PC-3 (cell line): Measurements from ENCODE around the gene SDHAF4.

Experiments
- EZH2 ChIP-seq: fragments of 300-600 bp; sonication (generic); IDR thresholded peaks from one replicate; pipeline ENCODE4 v1.6.1; 2017; ENCODE audit warnings: antibody characterized with exemption, mild to moderate bottlenecking, low read length; ENCODE audit not compliant: unreplicated experiment
- EZH2phosphoT487 ChIP-seq: fragments of 300-600 bp; sonication (generic); IDR thresholded peaks from 2 replicates; pipeline ENCODE4 v1.6.1; 2018; ENCODE audit warnings: mild to moderate bottlenecking, antibody characterized with exemption, low read length, borderline replicate concordance
- TF ChIP-seq, protein P1 (sequence below): fragments of 300-600 bp; sonication (generic); conservative IDR thresholded peaks from 2 replicates; pipeline ENCODE4 v1.5.1; 2017; ENCODE audit warnings: antibody characterized with exemption, low read depth, mild to moderate bottlenecking, low read length

DNA sequence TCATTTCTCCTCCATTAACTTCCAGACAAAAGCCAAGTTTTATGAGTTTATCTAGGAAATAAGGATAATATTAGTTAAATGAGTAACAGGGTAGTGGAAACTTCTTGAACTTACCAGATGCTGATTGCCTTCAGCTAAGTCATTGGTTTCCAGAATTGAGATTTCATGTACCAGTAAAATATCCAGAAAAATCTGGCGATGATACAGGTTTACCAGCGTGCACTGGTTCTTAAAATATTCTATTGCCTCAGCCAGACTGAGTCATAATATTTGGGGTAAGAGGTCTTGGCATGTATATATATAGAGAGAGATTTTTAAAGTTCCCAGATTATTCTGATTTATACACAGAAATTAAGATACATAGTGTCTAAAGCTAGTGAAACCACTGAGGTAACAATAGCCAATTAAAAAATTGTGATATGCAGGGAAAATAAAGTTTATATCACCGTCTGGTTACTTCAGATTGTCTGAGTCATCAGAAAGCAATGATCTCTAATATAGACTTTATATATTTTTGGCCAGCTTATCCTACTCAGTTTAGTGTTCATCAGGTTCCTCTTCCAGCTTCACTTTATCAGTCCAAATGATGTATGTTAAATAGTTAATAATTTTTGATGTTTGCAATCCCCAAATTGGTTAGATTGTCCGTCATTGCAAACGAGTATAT, 39.5 kb upstream of the SDHAF4 start:
- no peak for TF ChIP-seq EZH2phosphoT487
- TF ChIP-seq, protein P1, sequence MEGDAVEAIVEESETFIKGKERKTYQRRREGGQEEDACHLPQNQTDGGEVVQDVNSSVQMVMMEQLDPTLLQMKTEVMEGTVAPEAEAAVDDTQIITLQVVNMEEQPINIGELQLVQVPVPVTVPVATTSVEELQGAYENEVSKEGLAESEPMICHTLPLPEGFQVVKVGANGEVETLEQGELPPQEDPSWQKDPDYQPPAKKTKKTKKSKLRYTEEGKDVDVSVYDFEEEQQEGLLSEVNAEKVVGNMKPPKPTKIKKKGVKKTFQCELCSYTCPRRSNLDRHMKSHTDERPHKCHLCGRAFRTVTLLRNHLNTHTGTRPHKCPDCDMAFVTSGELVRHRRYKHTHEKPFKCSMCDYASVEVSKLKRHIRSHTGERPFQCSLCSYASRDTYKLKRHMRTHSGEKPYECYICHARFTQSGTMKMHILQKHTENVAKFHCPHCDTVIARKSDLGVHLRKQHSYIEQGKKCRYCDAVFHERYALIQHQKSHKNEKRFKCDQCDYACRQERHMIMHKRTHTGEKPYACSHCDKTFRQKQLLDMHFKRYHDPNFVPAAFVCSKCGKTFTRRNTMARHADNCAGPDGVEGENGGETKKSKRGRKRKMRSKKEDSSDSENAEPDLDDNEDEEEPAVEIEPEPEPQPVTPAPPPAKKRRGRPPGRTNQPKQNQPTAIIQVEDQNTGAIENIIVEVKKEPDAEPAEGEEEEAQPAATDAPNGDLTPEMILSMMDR, result no peak
- TF ChIP-seq EZH2, result no peak
